K562 (cell line): Measurements from ENCODE around the gene PNPLA8. TPM values are rescaled to one million over a fixed set of nuclear protein-coding genes. Genes with fewer than 3 reads are reported as not detected.
A peak's percentile ranks its signal among the peaks of the same experiment; 100 is the strongest.

Experiments used
- GATA2 ChIP-seq: sonication (generic); formaldehyde crosslinking; IDR thresholded peaks from 2 replicates; pipeline ENCODE4 v1.4.0; 2020; ENCODE audit warnings: mild to moderate bottlenecking, missing genetic modification reagents
- HDAC1 ChIP-seq, 2 experiments: fragments of 450-650 bp; IDR thresholded peaks; 2 replicates each; pipeline ENCODE4 v1.6.1; 2016 to 2017; ENCODE audit warnings: inconsistent platforms in 1 of 2, mild to moderate bottlenecking in 1 of 2, moderate library complexity in 1 of 2
- LCOR ChIP-seq: sonication (generic); formaldehyde crosslinking; IDR thresholded peaks from 2 replicates; pipeline ENCODE4 v1.8.0; 2022; ENCODE audit warnings: mild to moderate bottlenecking, missing genetic modification reagents
- MAZ ChIP-seq, 2 experiments: fragments of 450-650 bp in 1 of 2; sonication (generic) in 1 of 2; formaldehyde crosslinking; IDR thresholded peaks in 1 of 2; conservative IDR thresholded peaks in 1 of 2; 2 replicates each; pipeline versions ENCODE4 v1.4.0 to v1.5.0; 2020; ENCODE audit warnings: mild to moderate bottlenecking in 1 of 2, missing genetic modification reagents in 1 of 2
- POLR2AphosphoS5 ChIP-seq: IDR thresholded peaks from 2 replicates; pipeline ENCODE4 v1.6.1; 2011; ENCODE audit warnings: mild to moderate bottlenecking, low read depth, low read length, moderate library complexity; ENCODE audit not compliant: control insufficient read depth, insufficient read depth
- PRPF4 ChIP-seq: fragments of 200-400 bp; formaldehyde crosslinking; IDR thresholded peaks from one replicate; pipeline ENCODE4 v1.6.1; 2017; ENCODE audit warnings: low read length, low read depth, mild to moderate bottlenecking; ENCODE audit not compliant: insufficient read depth, poor library complexity, severe bottlenecking
- SPI1 ChIP-seq: IDR thresholded peaks from 2 replicates; pipeline ENCODE4 v1.6.1; 2011; ENCODE audit warnings: low read depth, low read length, control low read depth, borderline replicate concordance
- TARDBP ChIP-seq: fragments of 450-650 bp; IDR thresholded peaks from 2 replicates; pipeline ENCODE4 v1.6.1; 2016
- ZFP36 ChIP-seq: fragments of 150-350 bp; IDR thresholded peaks from 2 replicates; pipeline ENCODE4 v1.6.1; 2018; ENCODE audit warnings: low read length, low read depth; ENCODE audit not compliant: partially characterized antibody
- ZNF143 ChIP-seq: sonication (generic); formaldehyde crosslinking; IDR thresholded peaks from 2 replicates; pipeline ENCODE4 v1.9.0; 2022; ENCODE audit warnings: mild to moderate bottlenecking, missing genetic modification reagents
- ZNF431 ChIP-seq: sonication (generic); formaldehyde crosslinking; IDR thresholded peaks from 2 replicates; pipeline ENCODE4 v1.8.0; 2022; ENCODE audit warnings: mild to moderate bottlenecking, missing genetic modification reagents
- polyA plus RNA-seq, 8 experiments: library from polyadenylated mRNA; depleted of rRNA in 4 of 8; stranded (reverse) in 5 of 8; unstranded in 3 of 8; fragments of >200 nt; fragmentation: Nextera tagmentation in 2 of 8; fragmentation: Illumina TruSeq in 1 of 8; extraction: Ambion mirVana in 2 of 8; extraction: Trizol in 1 of 8; gene quantifications; 2 replicates each; pipeline versions ENCODE4 v1.2.1 to v1.2.3, GENCODE V29; 2011 to 2014; ENCODE audit warnings: inconsistent platforms in 1 of 8, missing spikeins in 1 of 8
- total RNA-seq, 7 experiments: library from RNA; depleted of rRNA in 6 of 7; stranded (reverse); fragments of >200 nt in 6 of 7; fragmentation: Illumina TruSeq in 2 of 7; extraction: Trizol in 2 of 7; gene quantifications; 2 replicates each; pipeline versions ENCODE4 v1.2.1 to v1.2.3, GENCODE V29; 2011 to 2021; ENCODE audit warnings: low replicate concordance in 1 of 7
- TF ChIP-seq, protein P1 (sequence below): fragments of 450-650 bp; formaldehyde crosslinking; IDR thresholded peaks from 2 replicates; pipeline ENCODE4 v1.4.0; 2020; ENCODE audit warnings: mild to moderate bottlenecking, mixed read lengths
- TF ChIP-seq, protein P2 (sequence below): sonication (generic); formaldehyde crosslinking; IDR thresholded peaks from 2 replicates; pipeline ENCODE4 v1.8.0; 2022; ENCODE audit warnings: mild to moderate bottlenecking, missing genetic modification reagents
- TF ChIP-seq, protein P3 (sequence below): fragments of 150-350 bp; IDR thresholded peaks from 2 replicates; pipeline ENCODE4 v1.6.1; 2014; ENCODE audit warnings: low read depth, mild to moderate bottlenecking, low read length, borderline replicate concordance
- TF ChIP-seq, protein P4 (sequence below): fragments of 250-450 bp; sonication (Bioruptor Pico); IDR thresholded peaks from 2 replicates; pipeline ENCODE4 v1.4.0; 2020; ENCODE audit warnings: borderline replicate concordance

Gene PNPLA8
- total and polyA plus RNA-seq, 9 of the 15 experiments (the other 6 are each of a cell fraction or from before 2014, with no cell fraction given): 12.8 to 27.6 (median 16.3) TPM

DNA sequence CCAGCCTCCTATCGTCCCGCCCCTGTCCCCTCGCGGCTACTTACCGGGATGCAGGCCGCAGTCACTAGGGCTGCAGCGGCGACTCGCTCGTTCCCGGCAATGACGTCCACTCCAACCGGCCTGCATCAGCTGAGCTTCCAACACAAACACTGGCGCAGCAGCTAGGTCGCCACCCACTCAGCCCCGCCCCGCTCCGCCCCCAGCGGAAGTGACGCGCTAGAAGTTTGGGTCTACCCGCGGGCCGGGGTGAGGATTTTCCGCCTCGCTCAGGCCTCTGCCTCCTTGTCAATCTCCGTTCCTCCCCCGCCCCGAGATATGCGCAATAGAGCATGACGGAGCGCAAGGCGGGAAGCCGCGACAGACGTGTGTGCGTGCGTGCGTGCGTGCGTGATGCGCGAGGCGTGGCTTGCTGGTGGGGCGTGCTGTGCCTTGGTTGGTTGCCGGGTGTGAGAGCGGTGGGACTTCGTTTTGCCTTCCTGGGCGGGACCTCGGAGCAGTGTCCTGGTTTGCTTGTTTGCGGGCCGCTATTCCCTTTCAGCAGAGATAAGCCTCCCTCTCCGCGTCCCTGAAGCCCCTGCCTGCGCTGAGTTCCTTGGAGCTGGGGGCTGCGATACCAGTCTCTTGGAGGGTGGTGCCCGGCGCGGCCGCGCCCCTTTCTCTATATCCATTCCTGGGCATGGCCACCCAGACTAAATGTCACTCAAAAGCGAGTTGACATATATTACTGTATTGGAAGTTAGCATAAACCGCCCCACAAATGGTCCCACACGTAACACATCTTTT lies at the start of gene PNPLA8 (continued):
- TF ChIP-seq ZNF431 (peak; percentile 60), POLR2AphosphoS5 (peak; percentile 89), HDAC1 (IDR thresholded peaks at IDR 0.05) (peak in 1 of 2 experiments; percentile 95; a peak in 2 of 4 replicates), PRPF4 (no peak), LCOR (CRISPR knock-in tag) (peak; percentile 98), GATA2 (CRISPR knock-in tag) (0 out of 2 replicates have a peak, but pooled peaks have one; percentile 13), SPI1 (peak; percentile 35; the same call in 1 of the 2 replicates), ZNF143 (CRISPR knock-in tag) (no peak), TARDBP (peak; percentile 48), MAZ (CRISPR knock-in tag; conservative IDR thresholded peaks at IDR 0.05 in 1 of 2, IDR thresholded peaks at IDR 0.05 in 1 of 2) (peak; percentile 92 to 95), ZFP36 (peak; percentile 8)
- TF ChIP-seq, protein P1, sequence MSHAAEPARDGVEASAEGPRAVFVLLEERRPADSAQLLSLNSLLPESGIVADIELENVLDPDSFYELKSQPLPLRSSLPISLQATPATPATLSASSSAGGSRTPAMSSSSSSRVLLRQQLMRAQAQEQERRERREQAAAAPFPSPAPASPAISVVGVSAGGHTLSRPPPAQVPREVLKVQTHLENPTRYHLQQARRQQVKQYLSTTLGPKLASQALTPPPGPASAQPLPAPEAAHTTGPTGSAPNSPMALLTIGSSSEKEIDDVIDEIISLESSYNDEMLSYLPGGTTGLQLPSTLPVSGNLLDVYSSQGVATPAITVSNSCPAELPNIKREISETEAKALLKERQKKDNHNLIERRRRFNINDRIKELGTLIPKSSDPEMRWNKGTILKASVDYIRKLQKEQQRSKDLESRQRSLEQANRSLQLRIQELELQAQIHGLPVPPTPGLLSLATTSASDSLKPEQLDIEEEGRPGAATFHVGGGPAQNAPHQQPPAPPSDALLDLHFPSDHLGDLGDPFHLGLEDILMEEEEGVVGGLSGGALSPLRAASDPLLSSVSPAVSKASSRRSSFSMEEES: no peak
- TF ChIP-seq, protein P2, sequence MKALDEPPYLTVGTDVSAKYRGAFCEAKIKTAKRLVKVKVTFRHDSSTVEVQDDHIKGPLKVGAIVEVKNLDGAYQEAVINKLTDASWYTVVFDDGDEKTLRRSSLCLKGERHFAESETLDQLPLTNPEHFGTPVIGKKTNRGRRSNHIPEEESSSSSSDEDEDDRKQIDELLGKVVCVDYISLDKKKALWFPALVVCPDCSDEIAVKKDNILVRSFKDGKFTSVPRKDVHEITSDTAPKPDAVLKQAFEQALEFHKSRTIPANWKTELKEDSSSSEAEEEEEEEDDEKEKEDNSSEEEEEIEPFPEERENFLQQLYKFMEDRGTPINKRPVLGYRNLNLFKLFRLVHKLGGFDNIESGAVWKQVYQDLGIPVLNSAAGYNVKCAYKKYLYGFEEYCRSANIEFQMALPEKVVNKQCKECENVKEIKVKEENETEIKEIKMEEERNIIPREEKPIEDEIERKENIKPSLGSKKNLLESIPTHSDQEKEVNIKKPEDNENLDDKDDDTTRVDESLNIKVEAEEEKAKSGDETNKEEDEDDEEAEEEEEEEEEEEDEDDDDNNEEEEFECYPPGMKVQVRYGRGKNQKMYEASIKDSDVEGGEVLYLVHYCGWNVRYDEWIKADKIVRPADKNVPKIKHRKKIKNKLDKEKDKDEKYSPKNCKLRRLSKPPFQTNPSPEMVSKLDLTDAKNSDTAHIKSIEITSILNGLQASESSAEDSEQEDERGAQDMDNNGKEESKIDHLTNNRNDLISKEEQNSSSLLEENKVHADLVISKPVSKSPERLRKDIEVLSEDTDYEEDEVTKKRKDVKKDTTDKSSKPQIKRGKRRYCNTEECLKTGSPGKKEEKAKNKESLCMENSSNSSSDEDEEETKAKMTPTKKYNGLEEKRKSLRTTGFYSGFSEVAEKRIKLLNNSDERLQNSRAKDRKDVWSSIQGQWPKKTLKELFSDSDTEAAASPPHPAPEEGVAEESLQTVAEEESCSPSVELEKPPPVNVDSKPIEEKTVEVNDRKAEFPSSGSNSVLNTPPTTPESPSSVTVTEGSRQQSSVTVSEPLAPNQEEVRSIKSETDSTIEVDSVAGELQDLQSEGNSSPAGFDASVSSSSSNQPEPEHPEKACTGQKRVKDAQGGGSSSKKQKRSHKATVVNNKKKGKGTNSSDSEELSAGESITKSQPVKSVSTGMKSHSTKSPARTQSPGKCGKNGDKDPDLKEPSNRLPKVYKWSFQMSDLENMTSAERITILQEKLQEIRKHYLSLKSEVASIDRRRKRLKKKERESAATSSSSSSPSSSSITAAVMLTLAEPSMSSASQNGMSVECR (CRISPR knock-in tag): peak; percentile 98
- TF ChIP-seq, protein P3, sequence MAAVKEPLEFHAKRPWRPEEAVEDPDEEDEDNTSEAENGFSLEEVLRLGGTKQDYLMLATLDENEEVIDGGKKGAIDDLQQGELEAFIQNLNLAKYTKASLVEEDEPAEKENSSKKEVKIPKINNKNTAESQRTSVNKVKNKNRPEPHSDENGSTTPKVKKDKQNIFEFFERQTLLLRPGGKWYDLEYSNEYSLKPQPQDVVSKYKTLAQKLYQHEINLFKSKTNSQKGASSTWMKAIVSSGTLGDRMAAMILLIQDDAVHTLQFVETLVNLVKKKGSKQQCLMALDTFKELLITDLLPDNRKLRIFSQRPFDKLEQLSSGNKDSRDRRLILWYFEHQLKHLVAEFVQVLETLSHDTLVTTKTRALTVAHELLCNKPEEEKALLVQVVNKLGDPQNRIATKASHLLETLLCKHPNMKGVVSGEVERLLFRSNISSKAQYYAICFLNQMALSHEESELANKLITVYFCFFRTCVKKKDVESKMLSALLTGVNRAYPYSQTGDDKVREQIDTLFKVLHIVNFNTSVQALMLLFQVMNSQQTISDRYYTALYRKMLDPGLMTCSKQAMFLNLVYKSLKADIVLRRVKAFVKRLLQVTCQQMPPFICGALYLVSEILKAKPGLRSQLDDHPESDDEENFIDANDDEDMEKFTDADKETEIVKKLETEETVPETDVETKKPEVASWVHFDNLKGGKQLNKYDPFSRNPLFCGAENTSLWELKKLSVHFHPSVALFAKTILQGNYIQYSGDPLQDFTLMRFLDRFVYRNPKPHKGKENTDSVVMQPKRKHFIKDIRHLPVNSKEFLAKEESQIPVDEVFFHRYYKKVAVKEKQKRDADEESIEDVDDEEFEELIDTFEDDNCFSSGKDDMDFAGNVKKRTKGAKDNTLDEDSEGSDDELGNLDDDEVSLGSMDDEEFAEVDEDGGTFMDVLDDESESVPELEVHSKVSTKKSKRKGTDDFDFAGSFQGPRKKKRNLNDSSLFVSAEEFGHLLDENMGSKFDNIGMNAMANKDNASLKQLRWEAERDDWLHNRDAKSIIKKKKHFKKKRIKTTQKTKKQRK: 0 out of 2 replicates have a peak, but pooled peaks have one; percentile 22
- TF ChIP-seq, protein P4, sequence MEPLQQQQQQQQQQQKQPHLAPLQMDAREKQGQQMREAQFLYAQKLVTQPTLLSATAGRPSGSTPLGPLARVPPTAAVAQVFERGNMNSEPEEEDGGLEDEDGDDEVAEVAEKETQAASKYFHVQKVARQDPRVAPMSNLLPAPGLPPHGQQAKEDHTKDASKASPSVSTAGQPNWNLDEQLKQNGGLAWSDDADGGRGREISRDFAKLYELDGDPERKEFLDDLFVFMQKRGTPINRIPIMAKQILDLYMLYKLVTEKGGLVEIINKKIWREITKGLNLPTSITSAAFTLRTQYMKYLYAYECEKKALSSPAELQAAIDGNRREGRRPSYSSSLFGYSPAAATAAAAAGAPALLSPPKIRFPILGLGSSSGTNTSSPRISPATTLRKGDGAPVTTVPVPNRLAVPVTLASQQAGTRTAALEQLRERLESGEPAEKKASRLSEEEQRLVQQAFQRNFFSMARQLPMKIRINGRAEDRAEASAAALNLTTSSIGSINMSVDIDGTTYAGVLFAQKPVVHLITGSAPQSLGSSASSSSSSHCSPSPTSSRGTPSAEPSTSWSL (CRISPR knock-in tag): peak; percentile 93; the same call in 1 of the 2 replicates
